WERI-Rb-1 (cell line): Measurements from ENCODE around the gene ZNF710.
"Not testable (repeated sequence)": the region's sequence is repeated elsewhere in the genome, so short reads cannot be mapped to it uniquely, and the experiment has no call there.

Experiments used
- DNase-seq: peaks from one replicate; pipeline ENCODE4 v3.0.0-alpha.2; 2020
- H3K27ac ChIP-seq: fragments of 250-450 bp; sonication (Bioruptor Pico); 2 replicates; pipeline ENCODE4 v1.5.1; 2020; ENCODE audit warnings: mild to moderate bottlenecking, moderate library complexity
- H3K27me3 ChIP-seq: fragments of 250-450 bp; sonication (Bioruptor Pico); 2 replicates; pipeline ENCODE4 v1.5.1; 2021; ENCODE audit warnings: mild to moderate bottlenecking, low read depth, moderate library complexity; ENCODE audit not compliant: insufficient read depth, severe bottlenecking
- H3K36me3 ChIP-seq: fragments of 250-450 bp; sonication (Bioruptor Pico); 2 replicates; pipeline ENCODE4 v1.5.1; 2020; ENCODE audit warnings: mild to moderate bottlenecking, moderate library complexity
- H3K4me3 ChIP-seq: 2 replicates; pipeline ENCODE4 v1.5.1; 2011; ENCODE audit warnings: low read depth, mild to moderate bottlenecking, control low read depth, low read length
- H3K9me3 ChIP-seq: fragments of 250-450 bp; sonication (Bioruptor Pico); 2 replicates; pipeline ENCODE4 v1.5.1; 2021; ENCODE audit warnings: mild to moderate bottlenecking, moderate library complexity; ENCODE audit not compliant: severe bottlenecking
- TF ChIP-seq, protein P1 (sequence below): IDR thresholded peaks from 2 replicates; pipeline ENCODE4 v1.5.1; 2011; ENCODE audit warnings: low read depth, mild to moderate bottlenecking, control low read depth, inconsistent platforms, low read length

ZNF710 gene, protein sequence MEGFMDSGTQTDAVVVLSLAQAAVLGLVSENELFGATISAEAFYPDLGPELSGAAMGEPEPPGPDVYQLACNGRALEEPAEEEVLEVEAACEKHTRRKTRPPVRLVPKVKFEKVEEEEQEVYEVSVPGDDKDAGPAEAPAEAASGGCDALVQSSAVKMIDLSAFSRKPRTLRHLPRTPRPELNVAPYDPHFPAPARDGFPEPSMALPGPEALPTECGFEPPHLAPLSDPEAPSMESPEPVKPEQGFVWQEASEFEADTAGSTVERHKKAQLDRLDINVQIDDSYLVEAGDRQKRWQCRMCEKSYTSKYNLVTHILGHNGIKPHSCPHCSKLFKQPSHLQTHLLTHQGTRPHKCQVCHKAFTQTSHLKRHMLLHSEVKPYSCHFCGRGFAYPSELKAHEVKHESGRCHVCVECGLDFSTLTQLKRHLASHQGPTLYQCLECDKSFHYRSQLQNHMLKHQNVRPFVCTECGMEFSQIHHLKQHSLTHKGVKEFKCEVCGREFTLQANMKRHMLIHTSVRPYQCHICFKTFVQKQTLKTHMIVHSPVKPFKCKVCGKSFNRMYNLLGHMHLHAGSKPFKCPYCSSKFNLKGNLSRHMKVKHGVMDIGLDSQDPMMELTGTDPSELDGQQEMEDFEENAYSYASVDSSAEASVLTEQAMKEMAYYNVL

DNA sequence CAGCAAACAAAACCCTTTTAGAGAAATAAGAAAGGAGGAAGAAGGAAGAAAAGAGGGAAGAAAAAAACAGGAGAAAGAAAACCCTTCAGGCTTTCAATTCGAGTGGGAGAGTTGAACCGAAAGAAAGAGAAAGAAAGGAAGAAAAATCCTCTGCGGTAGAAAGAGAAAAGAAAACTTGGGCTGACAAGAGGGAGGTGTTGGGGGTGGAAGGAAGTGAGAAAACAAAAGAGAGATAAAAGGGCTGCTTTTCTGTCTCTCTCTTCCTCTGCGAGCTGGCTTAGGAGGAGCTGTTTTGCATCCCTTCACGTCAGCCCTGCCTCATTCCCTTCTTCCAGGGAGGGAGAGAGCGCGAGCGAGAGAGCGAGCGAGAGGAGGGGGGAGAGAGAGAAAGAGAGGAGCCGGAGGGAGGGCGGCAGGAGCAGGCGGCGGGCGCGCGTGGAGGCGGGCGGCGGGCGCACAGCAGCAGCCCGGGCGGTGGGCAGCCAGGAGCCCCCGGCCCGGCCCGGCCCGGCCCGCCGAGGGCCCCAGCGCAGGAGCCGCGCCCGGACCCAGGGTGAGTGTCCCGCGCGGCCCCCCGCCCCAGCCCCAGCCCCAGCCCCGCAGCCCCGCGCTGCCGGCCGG, at the start of gene ZNF710:
ZNF710 (plus strand) TSS at position 263 of the 621 bp plus-strand sequence. CDS start 65,814 bp downstream, outside the sequence.
- H3K27me3 ChIP-seq: no peaks in the 10 kb centered on the region
- TF ChIP-seq, protein P1, sequence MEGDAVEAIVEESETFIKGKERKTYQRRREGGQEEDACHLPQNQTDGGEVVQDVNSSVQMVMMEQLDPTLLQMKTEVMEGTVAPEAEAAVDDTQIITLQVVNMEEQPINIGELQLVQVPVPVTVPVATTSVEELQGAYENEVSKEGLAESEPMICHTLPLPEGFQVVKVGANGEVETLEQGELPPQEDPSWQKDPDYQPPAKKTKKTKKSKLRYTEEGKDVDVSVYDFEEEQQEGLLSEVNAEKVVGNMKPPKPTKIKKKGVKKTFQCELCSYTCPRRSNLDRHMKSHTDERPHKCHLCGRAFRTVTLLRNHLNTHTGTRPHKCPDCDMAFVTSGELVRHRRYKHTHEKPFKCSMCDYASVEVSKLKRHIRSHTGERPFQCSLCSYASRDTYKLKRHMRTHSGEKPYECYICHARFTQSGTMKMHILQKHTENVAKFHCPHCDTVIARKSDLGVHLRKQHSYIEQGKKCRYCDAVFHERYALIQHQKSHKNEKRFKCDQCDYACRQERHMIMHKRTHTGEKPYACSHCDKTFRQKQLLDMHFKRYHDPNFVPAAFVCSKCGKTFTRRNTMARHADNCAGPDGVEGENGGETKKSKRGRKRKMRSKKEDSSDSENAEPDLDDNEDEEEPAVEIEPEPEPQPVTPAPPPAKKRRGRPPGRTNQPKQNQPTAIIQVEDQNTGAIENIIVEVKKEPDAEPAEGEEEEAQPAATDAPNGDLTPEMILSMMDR: no peak
- peak within 1 kb of the TSS; percentile 63 for H3K27ac ChIP-seq
- H3K9me3 ChIP-seq: no peaks in the 10 kb centered on the region
- no peaks in the 10 kb centered on the region for H3K36me3 ChIP-seq
- H3K4me3 ChIP-seq: peak within 1 kb of the TSS; percentile 50
- peak; percentile 59 for DNase-seq

DNA sequence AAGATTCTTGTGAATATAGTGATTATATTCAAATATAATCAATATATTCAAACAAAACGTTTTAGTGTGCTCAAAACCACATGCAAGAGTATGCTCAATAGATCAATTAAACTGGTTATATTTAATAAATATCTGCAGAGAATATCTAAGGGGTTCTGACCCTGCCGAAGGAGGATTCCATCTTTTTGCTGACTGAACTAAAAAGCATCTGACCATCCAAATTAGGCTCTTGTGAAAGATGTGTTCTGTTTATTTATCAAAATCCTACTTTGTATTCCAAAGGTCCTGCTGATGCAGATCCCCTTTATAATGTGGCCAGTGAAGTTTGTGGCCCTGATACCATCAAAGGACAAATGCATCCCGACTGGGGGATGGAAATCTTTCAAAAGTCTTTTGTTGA, 46.6 kb upstream of the ZNF710 start:
- Histone ChIP-seq H3K27me3 (no peaks in the 10 kb centered on the region), H3K36me3 (no peaks in the 10 kb centered on the region), H3K27ac (no peak overlapping the region), H3K4me3 (no peak overlapping the region), H3K9me3 (no peaks in the 10 kb centered on the region)
- TF ChIP-seq, protein P1: no peak
- DNase-seq: no peak

DNA sequence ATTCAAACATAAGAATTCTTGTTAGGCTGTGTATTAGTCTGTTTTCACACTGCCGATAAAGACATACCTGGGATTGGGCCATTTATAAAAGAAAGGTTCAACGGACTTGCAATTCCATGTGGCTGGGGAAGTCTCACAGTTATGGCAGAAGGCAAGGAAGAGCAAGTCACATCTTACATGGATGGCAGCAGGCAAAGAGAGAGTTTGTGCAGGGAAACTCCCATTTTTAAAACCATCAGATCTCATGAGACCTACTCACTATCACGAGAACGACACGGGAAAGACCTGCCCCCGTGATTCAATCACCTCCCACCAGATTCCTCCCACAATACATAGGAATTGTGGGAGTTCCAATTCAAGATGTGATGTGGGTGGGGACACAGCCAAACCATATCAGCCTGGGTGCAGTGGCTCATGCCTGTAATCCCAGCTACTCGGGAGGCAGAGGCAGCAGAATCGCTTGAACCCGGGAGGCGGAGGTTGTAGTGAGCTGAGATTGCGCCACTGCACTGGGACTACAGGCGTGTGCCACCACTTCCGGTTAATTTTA, 45.6 kb upstream of the ZNF710 start:
- H3K4me3 ChIP-seq, H3K27ac ChIP-seq, H3K36me3 ChIP-seq, H3K9me3 ChIP-seq, H3K27me3 ChIP-seq, DNase-seq: not testable (repeated sequence)

DNA sequence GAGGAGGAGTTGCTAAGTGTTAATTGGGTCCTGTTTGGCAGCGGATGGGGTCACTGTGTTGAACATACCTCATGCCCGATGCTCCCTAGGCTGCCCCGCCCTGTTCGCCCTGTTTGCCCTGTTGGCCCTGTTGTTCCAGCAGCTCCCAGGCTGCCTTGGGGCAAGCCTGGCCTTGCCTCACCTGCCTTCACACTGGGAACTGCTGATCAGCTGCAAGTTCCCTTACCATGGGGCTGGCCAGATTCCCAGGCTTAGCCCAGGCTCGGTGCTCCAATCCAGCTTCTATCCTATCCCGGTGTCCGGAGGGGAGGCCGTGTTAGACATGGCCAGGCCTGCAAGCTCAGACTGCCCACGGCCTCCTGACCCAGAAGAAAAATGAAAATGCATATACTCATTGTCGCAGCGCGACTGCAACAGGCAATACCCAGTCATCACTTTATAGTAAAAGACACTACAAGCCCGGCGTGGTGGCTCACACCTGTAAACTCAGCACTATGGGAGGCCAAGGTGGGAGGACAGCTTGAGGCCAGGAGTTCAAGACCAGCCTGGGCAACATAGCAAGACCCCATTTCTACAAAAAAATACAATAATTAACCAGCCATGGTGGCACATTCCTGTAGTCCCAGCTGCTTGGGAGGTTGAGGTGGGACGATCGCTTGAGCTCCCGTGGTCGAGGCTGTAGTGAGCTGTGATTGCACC, 42.9 kb upstream of the ZNF710 start:
- TF ChIP-seq, protein P1: no peak
- Histone ChIP-seq H3K4me3 (no peak overlapping the region), H3K27ac (no peak overlapping the region), H3K36me3 (no peaks in the 10 kb centered on the region), H3K27me3 (no peaks in the 10 kb centered on the region), H3K9me3 (no peaks in the 10 kb centered on the region)
- DNase-seq: no peak

DNA sequence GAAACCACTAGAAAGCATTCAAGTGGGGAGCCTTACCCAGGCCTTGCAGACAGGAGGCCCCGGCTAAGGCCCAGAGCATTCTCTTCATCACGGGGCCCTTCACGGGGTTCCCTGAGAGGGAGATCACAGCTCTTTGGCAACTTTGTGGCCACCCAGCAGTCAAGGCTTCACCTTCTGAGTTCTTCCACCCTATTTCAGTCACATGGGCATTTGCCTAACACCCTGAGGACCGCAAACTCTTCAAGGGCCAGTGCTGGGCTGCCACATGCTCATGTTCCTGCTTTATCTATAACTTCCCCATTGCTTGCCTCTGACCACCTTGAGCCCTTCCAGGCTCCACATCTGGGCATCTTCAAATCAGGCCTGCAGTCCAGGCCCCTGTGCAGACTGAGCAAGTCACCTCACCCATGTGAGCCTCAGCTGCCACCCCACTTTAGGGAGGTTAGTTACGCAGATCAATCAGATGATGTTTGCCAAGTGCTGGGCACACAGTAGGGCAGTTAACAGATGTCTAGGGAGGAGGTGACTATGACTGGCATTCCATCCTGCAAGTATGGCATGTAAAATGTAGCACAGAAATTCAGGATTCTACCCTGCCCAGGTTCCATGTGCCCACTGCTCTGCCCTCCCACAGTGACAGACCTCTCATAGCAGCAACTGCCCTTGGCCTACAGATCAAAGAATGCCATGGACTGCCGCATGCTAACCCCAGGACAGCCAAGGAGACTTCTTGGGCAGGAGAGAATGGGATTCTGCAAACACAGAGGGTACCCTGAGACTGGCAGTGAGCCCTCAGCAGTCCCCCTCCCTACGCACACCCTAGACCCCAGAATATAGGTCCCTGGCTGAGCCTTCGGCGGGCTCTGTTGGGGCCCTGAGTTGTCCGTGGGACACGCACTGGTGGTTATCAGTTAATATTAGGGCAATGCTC, 37.6 kb upstream of the ZNF710 start:
- no peak for DNase-seq
- TF ChIP-seq, protein P1: no peak
- Histone ChIP-seq H3K27me3 (no peaks in the 10 kb centered on the region), H3K27ac (no peak overlapping the region), H3K36me3 (no peaks in the 10 kb centered on the region), H3K4me3 (no peak overlapping the region), H3K9me3 (no peaks in the 10 kb centered on the region)
